HL-60 (cell line): ENCODE results near the gene PXMP4.
"Not testable (repeated sequence)": the region's sequence is repeated elsewhere in the genome, so short reads cannot be mapped to it uniquely, and the experiment has no call there.

Source experiments
- DNase-seq, 2 experiments: peaks; one replicate each; pipeline ENCODE4 v3.0.0-alpha.2; 2010 to 2020; ENCODE audit warnings: low read depth in 1 of 2, low spot score in 1 of 2
- H3K27ac ChIP-seq: fragments of 250-450 bp; sonication (Bioruptor Pico); replicated peaks from 2 replicates; pipeline ENCODE4 v1.5.1; 2020; ENCODE audit warnings: mild to moderate bottlenecking, moderate library complexity
- H3K27me3 ChIP-seq: fragments of 250-450 bp; sonication (Bioruptor Pico); 2 replicates; pipeline ENCODE4 v1.5.1; 2021; ENCODE audit warnings: mild to moderate bottlenecking, moderate library complexity; ENCODE audit not compliant: insufficient read depth, poor library complexity, severe bottlenecking
- H3K4me3 ChIP-seq: replicated peaks from 2 replicates; pipeline ENCODE4 v1.5.1; 2011; ENCODE audit warnings: mild to moderate bottlenecking, control low read depth, low read length; ENCODE audit not compliant: insufficient read depth
- CTCF ChIP-seq: IDR thresholded peaks from one replicate; pipeline ENCODE4 v1.5.1; 2011; ENCODE audit warnings: low read length, control low read depth, inconsistent platforms; ENCODE audit not compliant: insufficient read depth
- GABPA ChIP-seq: IDR thresholded peaks from 2 replicates; pipeline ENCODE4 v1.6.1; 2012; ENCODE audit warnings: low read depth
- POLR2AphosphoS5 ChIP-seq: IDR thresholded peaks from 2 replicates; pipeline ENCODE4 v1.6.1; 2012; ENCODE audit warnings: low read depth
- REST ChIP-seq: IDR thresholded peaks from 2 replicates; pipeline ENCODE4 v1.6.1; 2012; ENCODE audit warnings: low read depth; ENCODE audit not compliant: insufficient replicate concordance
- SPI1 ChIP-seq: IDR thresholded peaks from 2 replicates; pipeline ENCODE4 v1.6.1; 2012; ENCODE audit warnings: low read depth, mild to moderate bottlenecking, borderline replicate concordance

The PXMP4 gene

GRCh38 chr20:33702861-33703260 lies 17.2 kb downstream of the PXMP4 start:
- H3K27me3 ChIP-seq: no peaks in the 10 kb centered on the region
- no peak overlapping the region for H3K4me3 ChIP-seq
- no peak overlapping the region for H3K27ac ChIP-seq
- no peak for DNase-seq
- TF ChIP-seq POLR2AphosphoS5: no peak
- no peak for TF ChIP-seq CTCF
- TF ChIP-seq GABPA: no peak
- no peak for TF ChIP-seq SPI1
- no peak for TF ChIP-seq REST

- Histone ChIP-seq H3K27ac (no peak overlapping the region), H3K4me3 (no peak overlapping the region), H3K27me3 (no peaks in the 10 kb centered on the region)
- DNase-seq: no peak
- TF ChIP-seq CTCF (no peak), POLR2AphosphoS5 (no peak), SPI1 (no peak), GABPA (no peak), REST (no peak)
Measured at GRCh38 chr20:33701629-33702450, 18.3 kb downstream of the PXMP4 start.

GRCh38 chr20:33700696-33701441 lies 19.2 kb downstream of the PXMP4 start:
- not testable (repeated sequence) for DNase-seq, H3K27ac ChIP-seq, H3K4me3 ChIP-seq, H3K27me3 ChIP-seq

GRCh38 chr20:33698966-33699365 lies 21.1 kb downstream of the PXMP4 start:
- H3K4me3 ChIP-seq, DNase-seq, H3K27ac ChIP-seq, H3K27me3 ChIP-seq: not testable (repeated sequence)
